Stimulated activated naive CD4-positive, alpha-beta T cell treated with Interleukin-2 at 50 U/mL for 16 hours (primary cell): ENCODE measurements around the gene KRTAP10-7.
"Not testable (repeated sequence)": the region's sequence is repeated elsewhere in the genome, so short reads cannot be mapped to it uniquely, and the experiment has no call there.

ENCODE experiments used
- DNase-seq: peaks from one replicate; lab custom pipeline; 2025; lab: John Stamatoyannopoulos, UW

Gene KRTAP10-7

GRCh38 chr21:44612029-44612486, 11.7 kb downstream of the KRTAP10-7 start, which contains the start of gene KRTAP10-8:
Gene KRTAP10-8 (plus strand): TSS chr21:44612079. CDS start chr21:44612101, 22 bp downstream.
- no peak for DNase-seq

DNA sequence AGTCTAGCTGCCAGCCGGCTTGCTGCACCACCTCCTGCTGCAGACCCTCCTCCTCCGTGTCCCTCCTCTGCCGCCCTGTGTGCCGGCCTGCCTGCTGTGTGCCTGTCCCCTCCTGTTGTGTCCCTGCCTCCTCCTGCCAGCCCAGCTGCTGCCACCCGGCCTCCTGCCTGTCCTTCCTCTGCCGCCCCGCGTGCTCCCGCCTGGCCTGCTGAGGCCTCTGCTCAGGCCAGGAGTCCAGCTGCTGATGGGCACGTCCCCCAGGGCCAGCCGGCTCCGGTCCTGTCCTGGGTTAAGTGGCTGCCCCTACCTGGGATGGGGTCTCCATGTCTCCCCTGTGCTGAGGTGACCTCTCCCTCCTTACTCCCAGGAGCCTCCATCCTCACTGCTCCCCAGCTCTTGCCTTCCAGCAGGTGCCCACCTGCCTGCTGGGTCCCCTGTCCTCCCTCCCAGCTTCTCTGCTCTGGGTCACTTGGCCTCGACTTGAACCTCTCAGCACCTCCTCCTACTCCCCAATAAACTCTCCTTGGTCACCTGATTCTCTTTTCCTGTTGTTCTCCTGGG, 12.4 kb downstream of the KRTAP10-7 start:
- DNase-seq = no peak

DNA sequence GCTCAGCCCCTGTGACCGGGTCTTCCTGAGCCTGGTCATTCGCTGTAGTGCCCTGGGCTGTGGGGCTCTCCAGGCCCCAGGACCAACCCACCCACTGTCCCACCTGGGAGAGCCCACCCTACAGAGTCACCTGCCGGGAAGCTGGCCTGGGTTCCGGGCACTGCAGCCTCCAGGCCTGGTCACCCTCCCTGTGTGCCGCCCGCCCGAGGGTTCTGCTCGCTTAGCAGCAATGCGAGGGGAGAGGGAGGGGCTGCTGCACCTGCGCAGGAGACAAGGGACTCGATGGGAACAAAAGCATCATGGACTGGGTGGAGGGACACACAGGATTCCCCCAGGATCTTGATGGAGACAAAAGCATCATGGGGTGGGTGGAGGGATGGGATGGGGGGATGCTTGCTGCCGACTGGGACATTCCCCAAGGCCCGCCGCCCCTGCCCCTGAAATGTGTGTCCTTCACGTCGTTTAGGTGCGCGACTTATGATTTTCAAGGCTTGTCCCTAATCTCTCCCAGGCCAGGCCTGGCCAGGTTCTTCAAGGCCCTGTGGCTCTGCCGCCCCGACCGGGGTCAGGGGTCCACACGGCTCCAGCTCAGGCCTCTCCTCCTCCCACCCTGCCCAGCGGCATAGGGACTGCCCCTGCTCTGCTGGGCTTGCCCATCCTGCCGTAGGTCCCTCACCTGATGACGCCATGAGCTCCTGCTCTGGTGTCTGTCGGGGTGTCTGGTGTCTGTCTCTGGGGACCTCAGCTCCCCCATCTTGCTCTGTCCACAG, 13.2 kb downstream of the KRTAP10-7 start:
- no peak for DNase-seq

GRCh38 chr21:44614161-44614631, 13.8 kb downstream of the KRTAP10-7 start:
- no peak for DNase-seq

DNA sequence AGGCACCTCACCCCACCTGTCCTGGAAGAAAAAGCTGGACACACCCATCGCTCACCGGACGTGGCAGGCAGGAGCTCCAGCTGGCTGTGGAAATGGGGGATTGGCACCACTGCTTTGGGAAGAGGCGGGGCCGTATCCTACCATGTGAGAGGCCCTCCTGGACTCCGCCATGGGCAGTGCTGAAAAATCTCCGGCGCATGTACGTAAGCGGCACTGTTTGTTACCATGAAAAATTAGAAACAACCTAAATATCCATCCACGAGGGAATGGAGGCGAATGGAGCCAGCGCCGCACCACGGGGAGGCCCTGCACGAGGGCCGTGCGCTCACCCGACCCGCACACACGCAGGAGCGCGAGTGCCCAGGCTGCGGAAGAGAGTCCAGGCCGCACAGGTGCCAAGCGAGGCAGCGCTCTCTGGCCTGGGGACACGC, 14.6 kb downstream of the KRTAP10-7 start:
- no peak for DNase-seq

DNA sequence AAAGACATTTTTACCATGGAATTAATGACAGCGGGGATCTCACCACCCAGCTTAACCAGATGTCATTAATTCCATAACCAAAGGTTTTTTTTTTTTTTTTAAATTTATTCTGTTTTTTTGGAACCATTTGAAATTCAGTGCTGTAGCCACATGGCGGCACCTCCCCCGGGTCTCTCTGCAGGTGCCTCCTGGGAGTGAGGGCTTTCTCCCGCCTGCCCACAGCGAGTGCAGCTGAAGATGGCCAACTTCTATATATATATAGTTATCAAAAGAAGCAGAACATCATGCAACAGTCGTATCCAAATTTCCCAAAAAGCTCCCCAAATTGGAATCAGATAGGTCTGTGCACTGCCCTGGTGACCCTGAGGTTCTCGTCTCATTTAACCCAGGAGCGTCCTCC, 15.1 kb downstream of the KRTAP10-7 start:
- no peak for DNase-seq

- DNase-seq = no peak
These were observed 15.7 kb downstream of the KRTAP10-7 start for GRCh38 chr21:44615911-44616590.

DNA sequence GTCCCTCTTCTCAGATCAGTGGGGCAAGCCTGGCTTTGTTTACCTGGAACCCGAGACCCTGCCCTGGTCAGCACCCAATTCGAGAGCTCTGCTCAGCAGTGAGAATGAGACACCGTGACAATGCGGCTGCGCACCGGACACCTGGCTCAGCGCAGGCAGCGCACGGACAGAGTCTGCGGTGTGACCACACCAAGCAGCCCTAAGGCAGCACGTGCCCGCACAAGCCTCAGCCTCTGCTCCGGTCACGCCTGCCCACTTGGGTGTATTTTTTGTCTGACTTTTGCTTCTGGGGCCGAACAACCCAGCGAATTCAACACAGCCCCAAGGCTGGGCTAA, 16.2 kb downstream of the KRTAP10-7 start:
- DNase-seq = no peak

- no peak for DNase-seq
These were observed 16.7 kb downstream of the KRTAP10-7 start for GRCh38 chr21:44617071-44617501.

- no peak for DNase-seq
These were observed 18.1 kb downstream of the KRTAP10-7 start for GRCh38 chr21:44618504-44618903.

DNA sequence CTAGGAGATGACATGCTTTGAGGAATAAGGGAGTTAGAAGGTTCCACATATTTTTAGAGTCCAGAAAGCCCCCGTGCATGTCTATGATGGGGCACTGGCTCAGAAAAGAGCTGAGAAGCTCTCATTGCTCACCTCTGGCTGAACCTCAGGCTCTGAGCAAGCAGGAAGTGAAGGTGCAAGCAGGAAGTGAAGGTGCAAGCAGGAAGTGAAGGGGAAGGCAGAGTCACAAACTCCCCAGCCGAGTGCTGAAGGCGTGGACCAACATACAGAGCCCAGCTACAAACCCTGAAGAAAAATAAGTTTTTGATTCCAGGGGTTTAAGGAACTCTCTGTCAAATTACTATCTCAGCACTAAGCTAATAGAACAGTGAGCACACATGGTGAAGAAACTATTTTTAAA, 18.5 kb downstream of the KRTAP10-7 start:
- peak; percentile 55 for DNase-seq

DNA sequence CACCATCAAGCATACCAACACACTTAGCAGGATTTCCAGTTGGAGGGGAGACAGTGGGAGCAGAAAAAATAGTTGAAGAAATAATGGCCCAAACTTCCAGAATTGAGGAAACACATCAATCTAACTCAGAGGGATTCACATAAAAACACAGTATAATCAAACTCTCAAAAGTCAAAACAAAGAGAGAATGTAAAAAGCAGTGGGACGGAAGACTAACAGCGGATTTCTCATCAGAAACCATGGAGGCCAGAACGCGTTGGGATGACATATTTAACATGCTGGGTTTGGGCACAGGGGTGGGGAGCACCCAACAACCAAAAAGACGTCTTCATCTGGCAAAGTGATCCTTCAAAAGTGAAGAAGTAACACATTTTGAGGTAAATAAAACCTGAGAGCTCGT, 19.5 kb downstream of the KRTAP10-7 start:
- no peak for DNase-seq

DNA sequence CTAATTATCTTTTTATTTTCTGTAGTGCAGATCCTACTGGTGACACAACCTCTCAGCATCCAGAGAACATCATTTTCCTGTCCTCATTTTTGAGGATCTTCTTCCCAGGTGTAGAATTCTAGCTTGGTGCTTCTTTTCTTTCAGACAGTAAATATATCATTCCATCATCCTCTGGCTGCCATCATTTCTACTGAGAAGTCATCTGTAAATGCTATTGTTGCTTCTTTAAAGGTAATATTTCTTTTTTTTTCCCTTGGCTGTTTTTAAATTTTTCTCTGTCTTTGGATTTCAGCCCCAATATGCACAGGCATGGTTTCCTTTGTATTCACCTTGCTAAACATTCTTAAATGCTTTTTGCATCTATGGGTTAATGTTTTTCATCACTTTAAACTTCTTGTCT, 23.2 kb downstream of the KRTAP10-7 start:
- DNase-seq = no peak

DNA sequence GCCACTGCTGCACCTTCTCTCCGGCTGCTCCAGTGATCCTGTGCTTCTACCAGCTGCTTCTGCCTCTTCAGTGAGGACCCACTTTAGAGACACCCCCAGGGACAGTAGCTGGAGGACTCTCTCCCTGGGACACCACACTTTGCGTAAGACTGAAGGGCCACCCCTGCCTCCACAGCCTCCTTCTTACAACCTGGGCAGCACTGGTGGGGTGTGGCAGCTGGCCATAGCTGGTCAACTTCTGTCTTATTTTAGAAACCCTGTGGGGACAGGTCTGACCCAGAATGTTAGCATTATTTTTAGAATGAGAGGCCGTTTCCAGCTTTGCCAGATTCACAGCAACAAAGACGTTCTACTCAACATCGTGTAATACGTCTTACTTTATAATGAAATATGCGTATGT, 25.4 kb downstream of the KRTAP10-7 start:
- no peak for DNase-seq

DNA sequence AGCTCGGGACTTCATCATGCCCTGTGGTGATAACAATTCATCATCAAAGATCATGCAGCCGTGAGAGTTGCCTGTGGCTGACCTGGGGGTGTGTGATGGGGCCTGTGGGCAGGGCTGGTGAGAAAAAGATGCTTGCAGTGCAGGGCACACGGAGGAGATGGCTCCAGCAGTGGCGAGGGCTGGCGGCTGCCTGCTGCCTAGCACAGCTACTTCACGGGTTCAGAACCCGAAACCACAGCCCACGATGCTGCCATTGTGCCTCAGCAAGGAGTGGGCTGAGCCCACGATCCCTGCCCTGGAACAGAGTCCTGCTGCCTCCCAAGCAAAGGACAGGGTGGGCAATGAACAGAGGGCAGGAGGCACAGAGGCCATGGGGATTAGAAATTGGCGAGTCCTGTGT, 25.9 kb downstream of the KRTAP10-7 start:
- no peak for DNase-seq

DNA sequence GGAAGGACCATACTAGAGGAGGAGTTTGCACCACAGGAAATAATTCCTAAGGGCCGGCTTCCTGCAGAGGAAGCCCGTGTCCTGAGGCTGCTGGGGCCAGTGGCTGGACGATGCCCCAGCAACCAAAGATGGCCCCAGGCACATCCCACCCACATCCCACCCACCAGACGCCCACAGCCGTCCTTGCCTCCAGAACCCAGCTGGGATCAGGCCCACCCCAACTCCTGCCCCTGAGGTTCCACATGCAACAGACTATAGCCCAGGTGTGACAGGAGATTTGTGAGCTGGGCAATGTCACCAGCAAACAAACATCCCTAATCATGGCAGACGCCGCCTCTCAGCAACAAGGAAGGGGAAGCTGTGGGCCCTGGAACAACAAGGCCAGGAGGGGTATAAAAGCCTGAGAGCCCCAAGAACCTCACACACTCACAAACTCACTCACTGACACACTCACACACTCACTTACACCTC, 26.3 kb downstream of the KRTAP10-7 start, which contains the start of gene KRTAP10-9:
Gene KRTAP10-9 (plus strand): TSS at position 421 of the 471 bp plus-strand sequence. CDS start 79 bp downstream, outside the sequence.
- no peak for DNase-seq

GRCh38 chr21:44627181-44627822, 26.9 kb downstream of the KRTAP10-7 start:
- not testable (repeated sequence) for DNase-seq

GRCh38 chr21:44627831-44628233, 27.4 kb downstream of the KRTAP10-7 start:
- DNase-seq = not testable (repeated sequence)

DNA sequence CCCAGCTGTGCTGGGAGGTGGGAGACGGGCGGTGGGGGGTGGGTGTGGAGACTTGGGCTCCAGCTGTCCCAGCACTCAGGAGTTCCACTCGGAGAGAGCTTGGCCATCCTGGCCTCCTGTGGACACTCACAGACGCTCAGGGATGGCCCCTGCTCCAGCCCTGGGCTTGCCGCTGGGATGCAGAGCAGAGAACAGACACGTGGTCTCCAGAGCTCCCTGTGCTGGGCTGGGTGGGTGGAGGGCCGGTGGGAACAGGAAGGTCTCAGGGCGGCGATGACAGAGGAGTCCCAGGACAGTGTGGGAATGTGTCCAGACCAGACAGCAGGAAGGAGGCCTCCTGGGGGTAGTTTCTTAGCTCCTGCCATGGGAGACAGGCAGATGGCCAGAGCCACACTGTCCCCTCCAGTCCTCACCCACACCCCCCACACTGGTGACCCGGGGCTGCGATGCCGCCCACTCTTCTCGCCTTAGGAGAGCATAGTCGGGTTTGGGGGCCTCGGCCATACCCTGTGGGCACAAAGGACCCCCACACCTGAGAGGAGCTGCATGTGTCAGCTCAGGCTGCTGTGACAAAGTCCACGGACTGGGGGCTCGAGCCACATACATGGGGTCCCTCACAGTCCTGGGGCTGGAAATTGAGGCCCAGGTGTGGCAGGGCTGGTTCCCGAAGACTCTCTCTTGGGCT, 28.5 kb downstream of the KRTAP10-7 start:
- DNase-seq = no peak

- no peak for DNase-seq
These were observed 30.0 kb downstream of the KRTAP10-7 start for GRCh38 chr21:44630440-44630839.

DNA sequence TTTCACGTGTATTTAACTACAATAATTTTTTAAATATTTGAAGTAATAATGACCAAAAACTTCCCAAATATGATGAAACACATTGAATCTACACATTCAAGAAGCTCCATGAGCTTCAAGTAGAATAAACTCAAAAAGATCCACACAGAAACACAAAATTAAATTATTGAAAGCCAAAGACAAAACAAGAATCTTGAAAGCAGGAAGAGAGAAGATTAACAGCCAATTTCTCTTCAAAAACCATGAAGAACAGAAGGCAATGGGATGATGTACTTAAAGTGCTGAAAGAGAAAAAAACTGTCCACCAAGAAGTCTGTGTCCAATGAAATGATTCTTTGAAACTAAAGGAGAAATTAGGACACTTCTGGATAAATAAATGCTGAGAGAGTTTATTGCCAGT, 31.7 kb downstream of the KRTAP10-7 start:
- no peak for DNase-seq
